HG03442 (cell line): ENCODE data around the gene CDAN1.
"Not testable (repeated sequence)": the region's sequence is repeated elsewhere in the genome, so short reads cannot be mapped to it uniquely, and the experiment has no call there.

ENCODE experiments used
- ATAC-seq: cut with Tn5 transposase; IDR thresholded peaks from one replicate; pipeline ENCODE4 v1.9.1; 2021; ENCODE audit warnings: mild to moderate bottlenecking, moderate library complexity; ENCODE audit not compliant: unreplicated experiment

CDAN1 gene, protein sequence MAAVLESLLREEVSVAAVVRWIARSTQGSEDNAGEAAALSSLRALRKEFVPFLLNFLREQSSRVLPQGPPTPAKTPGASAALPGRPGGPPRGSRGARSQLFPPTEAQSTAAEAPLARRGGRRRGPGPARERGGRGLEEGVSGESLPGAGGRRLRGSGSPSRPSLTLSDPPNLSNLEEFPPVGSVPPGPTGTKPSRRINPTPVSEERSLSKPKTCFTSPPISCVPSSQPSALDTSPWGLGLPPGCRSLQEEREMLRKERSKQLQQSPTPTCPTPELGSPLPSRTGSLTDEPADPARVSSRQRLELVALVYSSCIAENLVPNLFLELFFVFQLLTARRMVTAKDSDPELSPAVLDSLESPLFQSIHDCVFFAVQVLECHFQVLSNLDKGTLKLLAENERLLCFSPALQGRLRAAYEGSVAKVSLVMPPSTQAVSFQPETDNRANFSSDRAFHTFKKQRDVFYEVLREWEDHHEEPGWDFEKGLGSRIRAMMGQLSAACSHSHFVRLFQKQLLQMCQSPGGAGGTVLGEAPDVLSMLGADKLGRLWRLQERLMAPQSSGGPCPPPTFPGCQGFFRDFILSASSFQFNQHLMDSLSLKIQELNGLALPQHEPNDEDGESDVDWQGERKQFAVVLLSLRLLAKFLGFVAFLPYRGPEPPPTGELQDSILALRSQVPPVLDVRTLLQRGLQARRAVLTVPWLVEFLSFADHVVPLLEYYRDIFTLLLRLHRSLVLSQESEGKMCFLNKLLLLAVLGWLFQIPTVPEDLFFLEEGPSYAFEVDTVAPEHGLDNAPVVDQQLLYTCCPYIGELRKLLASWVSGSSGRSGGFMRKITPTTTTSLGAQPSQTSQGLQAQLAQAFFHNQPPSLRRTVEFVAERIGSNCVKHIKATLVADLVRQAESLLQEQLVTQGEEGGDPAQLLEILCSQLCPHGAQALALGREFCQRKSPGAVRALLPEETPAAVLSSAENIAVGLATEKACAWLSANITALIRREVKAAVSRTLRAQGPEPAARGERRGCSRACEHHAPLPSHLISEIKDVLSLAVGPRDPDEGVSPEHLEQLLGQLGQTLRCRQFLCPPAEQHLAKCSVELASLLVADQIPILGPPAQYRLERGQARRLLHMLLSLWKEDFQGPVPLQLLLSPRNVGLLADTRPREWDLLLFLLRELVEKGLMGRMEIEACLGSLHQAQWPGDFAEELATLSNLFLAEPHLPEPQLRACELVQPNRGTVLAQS

DNA sequence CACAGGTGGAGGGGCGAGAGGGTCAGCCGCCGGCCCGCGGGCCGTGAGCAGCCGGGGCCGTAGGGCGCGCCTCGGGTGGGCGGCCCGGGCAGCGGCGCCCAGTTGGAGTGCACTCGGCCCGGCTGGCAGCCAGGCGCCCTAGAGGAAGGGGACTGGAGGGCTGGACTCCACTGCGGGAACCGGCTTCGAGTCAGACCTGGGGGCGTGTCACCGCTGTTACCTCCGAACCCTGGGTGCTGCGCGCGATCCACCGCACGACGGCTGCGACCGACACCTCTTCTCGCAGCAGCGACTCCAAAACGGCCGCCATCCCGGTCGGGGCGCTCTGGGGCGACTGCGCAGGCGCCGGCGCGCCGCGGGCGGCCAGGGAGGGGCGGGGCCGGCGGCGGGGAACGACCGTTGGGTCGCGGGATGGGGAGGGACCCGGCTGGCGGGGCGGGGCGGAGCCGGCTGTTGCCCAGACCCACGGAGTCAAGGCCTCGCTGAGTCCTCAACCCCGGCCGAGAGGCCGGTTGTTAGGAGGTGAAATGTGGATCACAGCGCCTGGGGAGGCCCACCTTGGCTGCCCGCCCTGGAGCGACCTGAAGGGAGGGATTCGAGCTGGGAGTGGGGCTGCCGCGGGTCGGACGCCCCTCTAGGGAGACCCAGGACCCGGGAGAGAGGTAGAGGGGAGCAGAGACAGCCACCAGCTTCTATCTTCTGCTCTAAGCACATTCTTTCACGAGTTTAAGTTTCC, at the start of gene CDAN1:
Gene CDAN1, minus strand, starts transcription at position 336 of the 736 bp plus-strand sequence. Its CDS starts 26 bp downstream, at position 310.
- peak; percentile 69 for ATAC-seq

DNA sequence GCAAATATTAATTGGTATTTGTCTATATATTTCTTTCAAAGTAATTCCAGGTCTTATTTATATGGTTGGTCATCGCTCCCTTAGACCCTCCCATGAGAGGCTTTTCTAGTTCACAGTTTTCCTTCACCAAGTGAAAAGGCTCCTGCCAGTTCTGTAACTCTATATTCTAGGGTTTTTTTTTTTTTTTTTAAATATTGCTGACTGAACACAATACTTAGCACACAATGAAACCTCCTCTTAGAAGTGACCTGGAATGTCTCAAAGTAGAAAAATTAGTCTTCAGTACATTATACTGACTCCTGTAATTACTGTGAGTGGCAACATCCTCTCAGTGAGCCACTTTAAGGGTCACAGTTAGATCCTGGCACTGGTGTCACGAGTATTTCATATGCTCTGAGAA, 48.6 kb upstream of the CDAN1 start:
- ATAC-seq, result no peak

DNA sequence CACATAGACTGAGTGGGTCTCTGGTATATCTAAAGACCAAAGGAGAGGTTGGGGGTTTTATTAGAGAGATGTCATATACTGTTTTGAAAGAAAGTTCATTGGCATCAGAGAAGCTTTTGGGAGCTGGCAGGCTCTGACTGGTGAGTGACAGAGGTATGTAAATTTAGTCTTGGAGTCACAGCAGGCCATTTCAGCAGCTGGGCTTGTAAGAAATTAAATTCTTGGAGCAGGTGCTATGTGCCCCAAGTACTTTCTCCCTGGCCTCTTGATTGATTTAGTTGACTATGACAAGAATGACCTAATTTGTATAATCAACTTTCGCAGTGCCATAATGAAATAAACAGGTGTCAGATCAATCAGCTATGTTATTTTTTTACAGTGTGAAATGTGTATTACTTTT, 47.8 kb upstream of the CDAN1 start:
- ATAC-seq, result no peak

DNA sequence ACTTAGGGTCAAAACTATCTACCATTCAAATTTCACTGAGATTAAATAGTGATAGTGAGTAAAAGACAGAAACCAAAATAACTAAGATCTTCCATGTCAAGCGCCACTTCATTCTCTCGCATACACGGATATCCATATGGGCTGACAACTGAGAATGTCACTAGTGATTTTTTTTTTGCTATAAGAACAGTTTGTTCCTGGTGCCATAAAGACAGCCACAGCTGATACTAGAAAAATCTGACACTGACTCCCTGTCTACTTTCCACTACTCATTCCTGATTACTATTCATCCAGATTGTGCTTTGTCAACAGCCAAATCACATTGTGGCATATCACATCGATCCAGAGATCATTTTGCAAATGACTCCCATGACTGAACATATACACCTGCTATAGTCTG, 45.8 kb upstream of the CDAN1 start:
- ATAC-seq, result no peak

DNA sequence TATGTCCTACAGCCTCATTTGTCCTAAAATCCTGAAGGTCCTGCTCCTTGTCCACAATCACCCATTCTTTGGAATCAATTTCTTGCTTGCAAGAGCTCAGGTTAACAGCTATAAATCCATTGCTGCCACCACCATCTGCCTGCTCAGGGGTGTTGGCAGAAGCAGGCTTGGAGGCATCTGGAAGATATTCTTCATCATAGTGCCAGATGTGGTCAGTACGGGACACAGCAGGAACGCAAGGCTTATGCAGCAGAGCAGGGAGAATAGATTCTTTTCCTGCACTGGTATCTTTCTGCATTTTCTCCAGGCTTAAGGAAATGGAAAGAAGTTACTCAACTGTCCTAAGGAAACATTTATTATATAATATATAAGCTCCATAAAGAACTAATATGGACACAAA, 38.5 kb upstream of the CDAN1 start:
- ATAC-seq, result no peak

DNA sequence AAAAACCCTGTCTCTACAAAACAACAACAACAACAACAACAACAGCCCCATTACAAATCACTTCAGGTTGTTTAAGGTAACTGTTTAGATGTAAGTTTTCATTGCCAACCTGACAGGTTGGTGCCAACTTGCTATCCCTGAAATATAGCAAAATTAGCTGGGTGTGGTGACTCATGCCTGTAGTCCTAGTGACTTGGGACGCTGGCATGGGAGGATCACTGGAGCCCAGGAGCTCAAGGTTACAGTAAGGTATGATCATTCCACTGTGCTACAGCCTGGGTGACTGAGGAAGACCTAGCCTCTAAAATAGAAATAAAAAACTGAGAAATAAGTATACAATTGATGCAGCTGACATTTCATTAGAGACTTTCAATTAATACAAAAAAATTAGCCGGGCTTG, 36.0 kb upstream of the CDAN1 start:
- ATAC-seq, result no peak

DNA sequence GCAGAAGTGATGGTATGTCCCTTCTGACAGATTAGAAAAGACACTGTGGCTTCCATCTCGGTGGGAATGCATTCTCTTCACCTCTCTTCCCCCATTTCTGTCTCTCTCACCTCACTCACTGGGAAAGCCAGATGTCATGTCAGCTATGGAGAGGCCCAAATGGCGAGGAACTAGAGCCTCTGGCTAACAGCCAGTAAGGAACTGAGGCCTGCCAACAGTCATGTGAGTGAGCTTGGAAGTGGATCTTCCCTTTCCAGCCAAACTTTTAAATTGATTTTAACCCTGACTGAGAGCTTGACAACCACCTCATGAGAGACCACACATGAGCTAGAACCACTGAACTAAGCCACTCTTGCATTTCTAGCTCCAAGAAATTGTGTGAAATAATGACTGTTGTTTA, 35.2 kb upstream of the CDAN1 start:
- ATAC-seq, result no peak

DNA sequence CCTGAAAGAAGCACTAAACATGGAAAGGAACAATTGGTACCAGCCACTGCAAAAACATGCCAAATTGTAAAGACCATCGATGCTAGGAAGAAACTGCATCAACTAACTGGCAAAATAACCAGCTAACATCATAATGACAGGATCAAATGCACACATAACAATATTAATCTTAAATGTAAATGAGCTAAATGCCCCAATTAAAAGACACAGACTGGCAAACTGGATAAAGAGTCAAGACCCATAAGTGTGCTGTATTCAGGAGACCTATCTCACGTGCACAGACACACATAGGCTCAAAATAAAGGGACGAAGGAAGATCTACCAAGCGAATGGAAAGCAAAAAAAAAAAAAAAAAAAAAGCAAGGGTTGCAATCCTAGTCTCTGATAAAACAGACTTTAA, 29.2 kb upstream of the CDAN1 start:
- not testable (repeated sequence) for ATAC-seq

DNA sequence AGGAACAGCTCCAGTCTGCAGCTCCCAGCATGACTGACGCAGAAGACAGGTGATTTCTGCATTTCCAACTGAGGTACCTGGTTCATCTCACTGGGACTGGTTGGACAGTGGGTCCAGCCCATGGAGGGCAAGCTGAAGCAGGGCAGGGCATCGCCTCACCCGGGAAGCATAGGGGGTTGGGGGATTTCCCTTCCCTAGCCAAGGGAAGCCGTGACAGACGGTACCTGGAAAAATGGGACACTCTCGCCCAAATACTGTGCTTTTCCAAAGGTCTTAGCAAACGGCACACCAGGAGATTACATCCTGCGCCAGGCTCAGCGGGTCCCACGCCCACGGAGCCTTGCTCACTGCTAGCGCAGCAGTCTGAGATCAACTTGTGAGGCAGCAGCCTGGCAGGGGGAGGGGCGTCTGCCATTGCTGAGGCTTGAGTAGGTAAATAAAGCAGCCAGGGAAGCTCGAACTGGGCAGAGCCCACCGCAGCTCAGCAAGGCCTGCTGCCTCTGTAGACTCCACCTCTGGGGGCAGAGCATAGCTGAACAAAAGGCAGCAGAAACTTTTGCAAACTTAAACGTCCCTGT, 27.3 kb upstream of the CDAN1 start:
- ATAC-seq, result not testable (repeated sequence)

DNA sequence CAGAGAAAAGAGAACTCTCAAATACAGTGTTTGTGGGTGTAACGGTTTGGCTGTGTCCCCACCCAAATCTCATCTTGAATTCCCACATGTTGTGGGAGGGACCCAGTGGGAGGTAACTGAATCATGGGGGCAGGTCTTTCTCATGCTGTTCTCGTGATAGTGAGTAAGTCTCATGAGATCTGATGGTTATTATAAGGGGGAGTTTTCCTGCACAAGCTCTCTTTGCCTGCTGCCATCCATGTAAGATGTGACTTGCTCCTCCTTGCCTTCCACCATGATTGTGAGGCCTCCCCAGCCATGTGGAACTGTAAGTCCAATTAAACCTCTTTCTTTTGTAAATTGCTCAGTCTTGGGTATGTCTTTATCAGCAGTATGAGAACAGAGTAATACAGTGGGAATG, 24.9 kb upstream of the CDAN1 start:
- ATAC-seq, result not testable (repeated sequence)

DNA sequence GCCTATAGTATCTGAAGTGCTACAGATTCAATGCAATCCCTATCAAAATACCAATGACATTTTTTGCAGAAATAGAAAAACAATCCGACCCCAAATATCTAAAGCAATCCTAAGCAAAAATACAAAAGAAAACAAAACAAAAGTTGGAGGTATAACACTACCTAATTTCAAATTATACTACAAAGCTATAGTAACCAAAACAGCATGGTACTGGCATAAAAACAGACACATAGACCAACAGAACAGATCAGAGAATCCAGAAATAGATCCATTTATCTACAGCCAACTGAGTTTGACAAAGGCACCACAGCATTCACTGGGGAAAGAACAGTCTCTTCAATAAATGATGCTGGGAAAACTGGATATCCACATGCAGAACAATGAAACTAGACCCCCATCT, 23.8 kb upstream of the CDAN1 start:
- no peak for ATAC-seq

DNA sequence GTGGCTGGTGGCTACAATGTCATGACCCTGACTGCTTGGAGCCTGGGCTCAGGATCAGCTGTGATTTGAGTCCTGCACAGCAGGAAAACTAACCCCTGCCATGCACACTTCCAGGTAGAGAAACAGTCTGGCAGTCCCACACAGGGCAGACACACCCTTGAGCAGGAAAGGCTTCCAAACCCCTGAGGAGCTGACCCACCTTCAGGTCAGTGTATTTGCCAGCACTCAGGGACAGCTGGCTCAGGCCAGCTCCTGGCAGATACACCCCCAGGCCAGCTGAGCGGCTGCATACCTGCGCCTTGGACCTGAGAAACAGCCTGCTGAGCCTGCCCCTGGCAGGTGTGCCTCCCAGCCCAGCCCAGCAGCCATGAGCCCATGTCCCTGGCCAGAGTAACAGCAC, 22.2 kb upstream of the CDAN1 start:
- no peak for ATAC-seq

DNA sequence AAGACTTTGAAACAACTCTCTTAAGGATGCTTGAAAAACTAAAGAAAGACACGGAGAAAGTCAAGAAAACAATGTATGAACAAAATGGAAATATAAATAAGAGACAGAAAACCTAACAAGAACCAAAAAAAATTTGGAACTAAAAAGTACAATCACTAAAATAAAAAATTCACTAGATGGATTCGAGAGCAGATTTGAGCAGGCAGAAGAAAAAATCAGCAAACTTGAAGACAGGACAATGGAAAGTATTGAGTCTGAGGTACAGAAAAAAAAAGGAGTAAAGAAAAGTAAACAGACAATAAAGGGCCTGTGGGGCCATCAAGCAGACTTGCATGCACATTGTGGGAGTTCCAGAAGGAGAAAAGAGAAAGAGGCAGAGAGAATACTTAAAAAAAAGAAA, 13.4 kb upstream of the CDAN1 start:
- ATAC-seq, result no peak

DNA sequence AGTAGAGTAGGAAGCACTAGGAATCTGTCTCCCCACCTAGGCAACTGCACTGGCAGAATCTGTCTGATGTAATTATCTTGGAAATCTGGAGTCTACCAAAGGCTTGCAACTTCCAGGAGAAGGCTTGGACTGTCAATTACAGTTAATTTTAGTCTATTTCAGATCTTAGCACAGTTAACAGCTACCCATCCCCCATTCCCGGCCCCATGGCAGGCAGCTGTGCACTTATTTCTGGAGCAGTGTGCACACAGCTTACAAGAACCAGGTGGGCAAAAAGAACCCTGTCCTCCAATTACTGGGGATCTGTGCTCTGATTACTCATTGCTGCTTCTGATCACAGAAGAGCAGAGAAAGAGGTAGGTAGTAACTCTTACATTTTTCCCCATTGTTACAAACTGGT, 12.3 kb upstream of the CDAN1 start:
- ATAC-seq, result no peak

DNA sequence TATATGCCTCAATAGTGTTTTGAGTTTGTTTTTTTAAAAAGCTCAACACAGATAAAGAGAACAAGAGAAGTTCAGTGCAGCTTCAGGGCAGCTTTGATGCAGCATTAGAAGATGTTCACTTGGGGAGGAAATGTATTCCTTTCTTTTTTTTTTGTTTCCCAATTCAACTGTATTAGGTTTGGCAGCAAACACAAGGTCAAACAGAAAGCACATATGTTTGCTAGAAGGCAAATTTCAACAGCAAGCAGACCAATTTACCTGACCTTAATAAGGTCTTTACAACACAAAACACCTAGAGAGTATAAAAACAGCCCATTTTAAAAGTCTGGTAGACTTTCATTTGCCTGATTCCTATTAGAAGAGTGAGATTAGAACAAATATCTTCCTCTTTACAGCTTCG, 7.3 kb upstream of the CDAN1 start:
- no peak for ATAC-seq

DNA sequence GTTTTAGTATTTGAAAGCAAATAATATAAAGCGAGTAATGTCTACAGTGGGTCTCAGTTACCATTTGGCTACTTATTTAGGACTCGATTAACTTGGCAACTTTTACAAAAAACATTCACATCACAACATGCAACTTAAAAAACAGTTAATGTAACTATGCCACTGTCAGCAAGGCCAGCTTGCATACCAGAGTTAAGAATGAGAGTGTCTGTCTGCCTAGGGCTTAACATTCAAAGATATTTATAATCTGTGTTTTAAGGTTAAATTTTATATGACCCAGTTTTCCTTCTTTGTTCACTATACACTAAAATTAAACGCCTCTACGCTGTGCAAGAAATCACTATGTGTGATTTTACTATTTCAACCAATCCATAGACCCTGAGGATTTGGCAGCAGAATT, 5.2 kb upstream of the CDAN1 start:
- no peak for ATAC-seq

DNA sequence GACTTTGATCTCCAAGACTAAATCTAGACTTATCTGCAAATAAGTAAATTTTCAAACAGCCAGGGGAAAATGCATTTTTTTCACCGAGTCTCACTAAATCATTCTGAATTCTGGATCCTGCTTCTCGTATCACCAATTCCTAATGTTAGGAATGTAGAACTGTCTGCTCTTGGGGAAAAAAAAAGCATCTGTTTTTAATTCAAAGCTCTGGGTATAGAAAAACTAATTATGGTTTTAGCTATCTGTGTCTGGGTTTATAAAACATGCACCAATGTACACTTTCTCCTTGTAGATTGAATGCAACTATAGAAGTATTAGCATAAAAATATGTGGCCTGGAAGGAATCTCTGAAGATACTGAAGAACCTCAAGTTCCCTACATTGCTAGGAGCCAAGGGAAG, 4.8 kb upstream of the CDAN1 start:
- ATAC-seq, result no peak

DNA sequence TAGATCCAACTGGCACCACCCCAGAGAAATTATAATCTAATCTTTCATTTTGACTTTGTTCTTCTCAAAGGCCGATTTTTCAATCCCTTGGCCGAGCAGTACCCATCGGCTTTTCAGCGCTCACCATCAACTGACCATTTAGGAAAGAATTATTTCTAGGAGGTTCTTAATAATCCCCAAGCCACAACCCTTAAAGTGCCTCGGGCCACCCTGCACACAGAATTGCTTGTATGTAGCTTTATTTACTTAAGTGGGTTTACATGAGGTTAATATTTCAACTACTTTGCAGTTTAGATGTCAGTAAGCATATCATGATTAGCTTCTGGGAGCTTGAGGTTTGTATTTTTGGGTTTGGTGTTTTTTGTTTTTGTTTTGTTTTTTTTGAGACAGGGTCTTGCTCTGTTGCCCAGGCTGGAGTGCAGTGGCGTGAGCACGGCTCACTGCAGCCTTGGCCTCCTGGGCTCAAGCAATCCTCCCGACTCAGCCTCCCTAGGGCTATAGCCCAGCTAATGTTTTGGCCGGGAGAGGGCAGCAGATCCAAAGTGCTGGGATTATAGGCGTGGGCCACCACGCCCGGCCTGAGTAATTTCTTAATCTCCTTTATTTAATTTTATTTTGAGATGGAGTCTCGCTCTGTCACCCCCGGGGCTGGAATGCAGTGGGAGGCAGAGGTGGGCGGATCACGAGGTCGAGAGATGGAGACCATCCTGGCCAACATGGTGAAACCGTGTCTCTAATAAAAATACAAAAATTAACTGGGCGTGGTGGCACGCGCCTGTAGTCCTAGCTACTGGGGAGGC, 801 bp upstream of the CDAN1 start:
- ATAC-seq, result no peak

DNA sequence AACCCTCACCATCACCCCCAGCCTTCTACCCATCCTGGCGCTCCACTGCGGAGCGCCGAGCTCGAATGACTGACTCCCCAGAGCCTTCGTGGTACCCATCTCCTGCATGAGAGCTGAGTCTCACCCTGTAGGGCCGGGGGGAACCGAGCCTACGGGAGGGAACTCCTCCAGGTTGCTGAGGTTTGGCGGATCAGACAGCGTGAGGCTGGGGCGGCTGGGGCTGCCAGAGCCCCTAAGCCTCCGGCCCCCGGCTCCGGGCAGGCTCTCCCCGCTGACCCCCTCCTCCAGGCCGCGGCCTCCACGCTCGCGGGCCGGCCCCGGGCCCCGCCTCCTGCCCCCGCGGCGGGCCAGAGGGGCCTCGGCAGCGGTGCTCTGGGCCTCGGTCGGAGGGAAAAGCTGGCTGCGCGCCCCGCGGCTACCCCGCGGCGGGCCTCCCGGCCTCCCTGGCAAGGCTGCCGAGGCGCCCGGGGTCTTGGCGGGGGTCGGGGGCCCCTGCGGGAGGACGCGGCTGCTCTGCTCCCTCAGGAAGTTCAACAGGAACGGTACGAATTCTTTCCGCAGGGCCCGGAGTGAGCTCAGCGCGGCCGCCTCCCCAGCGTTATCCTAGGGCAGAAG, 643 bp downstream of the CDAN1 start:
- peak; percentile 22 for ATAC-seq
